GM19372 (cell line): ENCODE measurements around the gene ALPG.
"Not testable (repeated sequence)": the region's sequence is repeated elsewhere in the genome, so short reads cannot be mapped to it uniquely, and the experiment has no call there.

Experiments used
- ATAC-seq: cut with Tn5 transposase; IDR thresholded peaks from one replicate; pipeline ENCODE4 v1.9.1; 2021; ENCODE audit warnings: mild to moderate bottlenecking, low read depth, moderate library complexity; ENCODE audit not compliant: unreplicated experiment

Gene ALPG

GRCh38 chr2:232376260-232376659 lies 30.4 kb upstream of the ALPG start:
- ATAC-seq: no peak

GRCh38 chr2:232376713-232377112 lies 29.9 kb upstream of the ALPG start:
- no peak for ATAC-seq

- ATAC-seq: no peak
These were observed 29.3 kb upstream of the ALPG start for GRCh38 chr2:232377319-232377718.

GRCh38 chr2:232377841-232378734 lies 28.6 kb upstream of the ALPG start:
- no peak for ATAC-seq

- not testable (repeated sequence) for ATAC-seq
These were observed 27.9 kb upstream of the ALPG start, which contains the start of gene ALPP for GRCh38 chr2:232378735-232379151. TSS of gene ALPP (plus strand) at chr2:232378751. CDS start at chr2:232378803, 52 bp downstream.

GRCh38 chr2:232379610-232380590 lies 26.7 kb upstream of the ALPG start:
- ATAC-seq: not testable (repeated sequence)

- not testable (repeated sequence) for ATAC-seq
These were observed 25.2 kb upstream of the ALPG start for GRCh38 chr2:232381204-232382031.

GRCh38 chr2:232382331-232383225 lies 24.1 kb upstream of the ALPG start:
- ATAC-seq: no peak

GRCh38 chr2:232384466-232384865 lies 22.2 kb upstream of the ALPG start:
- ATAC-seq: no peak

- ATAC-seq: not testable (repeated sequence)
These were observed 21.6 kb upstream of the ALPG start for GRCh38 chr2:232385058-232385457.

GRCh38 chr2:232385660-232386489 lies 20.8 kb upstream of the ALPG start:
- ATAC-seq: no peak

- no peak for ATAC-seq
These were observed 20.2 kb upstream of the ALPG start for GRCh38 chr2:232386490-232386739.

GRCh38 chr2:232386740-232387450 lies 19.7 kb upstream of the ALPG start:
- ATAC-seq: no peak

- ATAC-seq: no peak
These were observed 19.0 kb upstream of the ALPG start for GRCh38 chr2:232387451-232388171.

- ATAC-seq: no peak
These were observed 18.2 kb upstream of the ALPG start for GRCh38 chr2:232388324-232388891.

- ATAC-seq: no peak
These were observed 17.3 kb upstream of the ALPG start for GRCh38 chr2:232389327-232389726.

- no peak for ATAC-seq
These were observed 16.0 kb upstream of the ALPG start for GRCh38 chr2:232390661-232391060.
